ENCODE measurements around the gene IGSF22.

The IGSF22 gene

DNA sequence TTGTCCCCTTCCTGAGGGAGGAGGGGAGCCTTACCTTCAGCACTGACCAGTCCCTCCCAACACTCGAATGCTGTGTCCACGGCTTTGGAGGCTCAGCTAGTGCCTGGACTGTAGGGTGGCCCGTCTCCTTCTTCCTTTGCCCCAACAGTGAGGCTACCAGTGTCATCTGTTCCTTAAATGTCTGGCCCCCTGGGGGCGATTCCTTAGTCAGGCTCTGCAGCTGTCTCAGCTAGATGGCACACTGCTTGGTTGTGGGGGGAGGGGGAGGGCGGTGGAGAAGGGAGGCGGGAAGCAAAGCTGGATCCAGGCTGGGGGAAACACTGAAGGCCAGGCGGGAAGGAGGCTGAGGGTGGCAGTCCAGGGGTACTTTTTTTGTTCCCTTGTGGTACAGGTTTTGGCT, at the start of gene IGSF22:
Gene IGSF22, minus strand, starts transcription at position 149 of the 400 bp plus-strand sequence. CDS start 1,952 bp downstream, outside the sequence.
- TF ChIP-seq CTCF (IDR thresholded peaks at IDR 0.05; ENCODE audit: insufficient read depth, low read depth, low read length, missing control alignments) = no peak
- no peak within 1 kb of the TSS for H3K4me3 ChIP-seq (ENCODE audit: low read depth, low read length)
- no peak for DNase-seq (ENCODE audit: low read depth)

DNA sequence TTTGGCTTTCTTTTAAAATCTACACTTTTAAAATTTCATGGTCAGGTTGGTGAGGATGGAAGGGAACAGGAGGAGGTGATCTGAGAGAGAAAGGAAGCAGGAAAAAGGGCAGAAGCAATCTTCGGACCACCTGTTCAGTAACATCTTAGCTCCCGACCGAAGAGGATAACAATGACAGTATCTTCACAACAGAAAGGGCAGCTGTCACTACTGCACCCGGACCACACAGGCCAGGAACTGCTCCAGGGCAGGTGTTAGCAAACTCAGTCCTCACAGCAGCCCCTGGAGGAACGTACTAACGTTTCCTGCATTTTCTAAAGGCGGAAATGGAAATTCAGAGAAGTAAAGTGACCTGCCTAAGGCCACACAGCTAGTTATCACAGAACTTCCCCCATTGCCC, 48.8 kb upstream of the IGSF22 start:
- H3K4me3 ChIP-seq (ENCODE audit: low read depth, low read length) = no peak overlapping the region
- no peak for TF ChIP-seq CTCF (IDR thresholded peaks at IDR 0.05; ENCODE audit: insufficient read depth, low read depth, low read length, missing control alignments)

GRCh38 chr11:18773681-18774080, 47.7 kb upstream of the IGSF22 start:
- DNase-seq (ENCODE audit: low read depth) = no peak
- no peak for TF ChIP-seq CTCF (IDR thresholded peaks at IDR 0.05; ENCODE audit: insufficient read depth, low read depth, low read length, missing control alignments)

More for the DNA sequence above, 48.8 kb upstream of the IGSF22 start:
- DNase-seq (ENCODE audit: low read depth) = no peak

GRCh38 chr11:18773104-18773503, 47.1 kb upstream of the IGSF22 start:
- H3K4me3 ChIP-seq (ENCODE audit: low read depth, low read length) = no peak overlapping the region
- no peak for TF ChIP-seq CTCF (IDR thresholded peaks at IDR 0.05; ENCODE audit: insufficient read depth, low read depth, low read length, missing control alignments)
- DNase-seq (ENCODE audit: low read depth) = no peak

More at GRCh38 chr11:18773681-18774080, 47.7 kb upstream of the IGSF22 start:
- no peak overlapping the region for H3K4me3 ChIP-seq (ENCODE audit: low read depth, low read length)

- no peak for DNase-seq (ENCODE audit: low read depth)
- TF ChIP-seq CTCF (IDR thresholded peaks at IDR 0.05; ENCODE audit: insufficient read depth, low read depth, low read length, missing control alignments) = no peak
- H3K4me3 ChIP-seq (ENCODE audit: low read depth, low read length) = no peak overlapping the region
Measured at GRCh38 chr11:18772211-18772610, 46.2 kb upstream of the IGSF22 start.

DNA sequence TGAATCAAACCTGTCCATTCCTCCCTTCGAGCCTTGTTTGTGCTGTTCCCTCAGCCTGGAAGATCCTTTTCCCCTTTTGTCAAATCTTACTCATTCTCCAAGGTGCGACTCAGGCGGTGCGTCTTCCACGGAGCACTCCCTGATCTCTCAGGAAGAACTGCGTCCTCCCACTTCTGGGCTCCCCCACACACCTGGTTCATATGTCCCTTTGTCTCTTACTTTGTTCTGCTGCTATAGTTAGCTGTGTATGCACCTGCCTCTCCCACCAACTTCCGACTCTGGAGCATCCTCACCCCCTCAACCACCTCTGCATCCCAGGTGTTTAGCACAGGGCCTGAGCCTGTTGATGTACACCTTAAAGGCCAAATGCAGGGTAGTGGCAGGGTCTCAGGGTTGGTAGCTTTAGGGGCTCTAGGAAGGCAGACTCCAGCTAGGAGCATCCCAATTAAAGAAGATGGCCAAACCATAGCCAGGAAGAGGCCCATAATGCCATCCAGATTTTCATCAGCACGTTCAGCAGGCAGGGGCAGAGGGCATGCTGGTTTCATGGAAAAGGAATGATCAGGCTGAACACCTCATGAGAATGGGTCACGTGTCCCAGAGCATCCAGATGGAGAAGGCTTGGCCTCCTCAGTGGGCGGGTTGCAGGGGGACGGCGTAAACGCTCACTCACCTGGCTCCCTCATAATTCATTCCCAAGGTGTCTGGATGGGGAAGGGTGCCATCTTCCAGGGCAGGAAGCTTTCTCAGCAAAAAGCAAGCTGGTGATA, 45.5 kb upstream of the IGSF22 start:
- DNase-seq (ENCODE audit: low read depth) = no peak
- TF ChIP-seq CTCF (IDR thresholded peaks at IDR 0.05; ENCODE audit: insufficient read depth, low read depth, low read length, missing control alignments) = no peak
- no peak overlapping the region for H3K4me3 ChIP-seq (ENCODE audit: low read depth, low read length)

All from GM12865 (cell line).